ENCODE results near the gene MYLK2. TPM values are rescaled to one million over a fixed set of nuclear protein-coding genes. Genes with fewer than 3 reads are reported as not detected.

Gene MYLK2
- total and polyA plus RNA-seq, 2 of the 4 experiments (the other 2 are of a cell fraction): 0.18 to 0.27 TPM

DNA sequence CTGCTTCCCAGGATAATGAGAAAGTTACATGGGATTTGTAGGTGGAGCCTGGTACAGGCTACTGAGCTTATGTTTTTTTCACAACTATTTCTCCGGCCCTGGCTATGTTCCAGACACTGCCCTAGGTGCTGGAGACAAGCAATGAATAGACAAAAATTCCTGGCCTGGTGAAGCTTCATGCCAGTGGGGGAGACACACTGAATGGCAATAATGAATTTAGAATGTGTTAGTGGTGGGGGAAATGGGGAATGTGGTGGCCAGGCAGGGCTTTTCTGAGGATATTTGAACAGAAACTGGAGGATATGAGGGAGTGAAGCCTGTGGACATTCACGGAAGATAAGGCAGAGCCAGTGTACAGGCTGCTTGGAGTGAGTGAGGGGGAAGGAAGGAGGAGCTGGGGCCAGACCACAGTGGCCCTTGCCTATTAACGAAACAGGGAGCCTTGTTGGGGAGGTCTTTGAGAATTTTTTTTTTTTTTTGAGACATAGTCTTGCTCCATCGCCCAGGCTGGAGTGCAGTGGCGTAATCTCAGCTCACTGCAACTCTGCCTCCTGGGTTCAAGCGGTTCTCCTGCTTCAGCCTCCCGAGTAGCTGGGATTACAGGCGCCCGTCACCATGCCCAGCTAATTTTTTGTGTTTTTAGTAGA is 19.6 kb downstream of the MYLK2 start:
- Histone ChIP-seq H3K4ac (ENCODE audit: low read depth, low read length) (no peak overlapping the region), H3K36me3 (ENCODE audit: control insufficient read depth, insufficient read depth, low read length) (no peaks in the 10 kb centered on the region), H3K14ac (replicated peaks; ENCODE audit: low read depth, low read length) (no peak overlapping the region), H2BK20ac (ENCODE audit: low read depth, low read length) (no peak overlapping the region; the same call in 1 of the 2 replicates), H3K9me1 (ENCODE audit: insufficient read depth, low read length) (peaks cover 36% of the 10 kb centered on the region), H2BK5ac (ENCODE audit: low read depth, low read length, poor library complexity, severe bottlenecking) (no peak overlapping the region), H2BK15ac (ENCODE audit: low read depth, low read length) (no peak overlapping the region), H4K91ac (ENCODE audit: insufficient read depth, low read depth, low read length) (no peak overlapping the region), H3K4me1 (ENCODE audit: control insufficient read depth, insufficient read depth, low read length) (peaks cover 30% of the 10 kb centered on the region), H3K27ac (ENCODE audit: insufficient read depth, low read length) (no peak overlapping the region), H2AK5ac (ENCODE audit: low read depth, low read length) (peak overlapping the region; percentile 10; the same call in 1 of the 2 replicates), H3K79me1 (ENCODE audit: low read depth in 1 of 2, low read length in 2 of 2) (0 out of 4 replicates have a peak, but pooled peaks cover 0 to 4% of the 10 kb centered on the region in 2 experiments), H3K4me2 (ENCODE audit: low read depth, low read length) (no peak overlapping the region), H3K27me3 (ENCODE audit: control insufficient read depth, insufficient read depth, low read length) (peaks cover 3% of the 10 kb centered on the region; the same call in 1 of the 2 replicates), H4K5ac (ENCODE audit: low read depth, low read length) (no peak overlapping the region), H3K4me3 (ENCODE audit: insufficient read depth, low read depth, low read length) (no peak overlapping the region), H2BK120ac (ENCODE audit: low read depth, low read length) (no peak overlapping the region), H4K20me1 (ENCODE audit: insufficient read depth, low read length) (peaks cover 36% of the 10 kb centered on the region), H2AK9ac (replicated peaks; ENCODE audit: low read depth, low read length, poor library complexity) (no peak overlapping the region), H3K18ac (ENCODE audit: low read depth, low read length) (no peak overlapping the region), H3K9ac (ENCODE audit: low read depth, low read length) (no peak overlapping the region), H3K9me3 (ENCODE audit: control insufficient read depth, insufficient read depth, low read length) (no peaks in the 10 kb centered on the region), H2AFZ (replicated peaks; ENCODE audit: low read length, poor library complexity) (no peak overlapping the region), H3K23ac (ENCODE audit: low read depth, low read length) (no peak overlapping the region), H4K8ac (ENCODE audit: low read depth in 2 of 2, low read length in 2 of 2) (no peak overlapping the region), H3K56ac (ENCODE audit: extremely low read depth, insufficient read depth, low read length) (no peak overlapping the region)
- TF ChIP-seq, protein P1, sequence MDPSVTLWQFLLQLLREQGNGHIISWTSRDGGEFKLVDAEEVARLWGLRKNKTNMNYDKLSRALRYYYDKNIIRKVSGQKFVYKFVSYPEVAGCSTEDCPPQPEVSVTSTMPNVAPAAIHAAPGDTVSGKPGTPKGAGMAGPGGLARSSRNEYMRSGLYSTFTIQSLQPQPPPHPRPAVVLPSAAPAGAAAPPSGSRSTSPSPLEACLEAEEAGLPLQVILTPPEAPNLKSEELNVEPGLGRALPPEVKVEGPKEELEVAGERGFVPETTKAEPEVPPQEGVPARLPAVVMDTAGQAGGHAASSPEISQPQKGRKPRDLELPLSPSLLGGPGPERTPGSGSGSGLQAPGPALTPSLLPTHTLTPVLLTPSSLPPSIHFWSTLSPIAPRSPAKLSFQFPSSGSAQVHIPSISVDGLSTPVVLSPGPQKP (IDR thresholded peaks at IDR 0.05; ENCODE audit: borderline replicate concordance, low read depth, low read length): no peak
- CTCF ChIA-PET: interaction anchor here (0.7 to 3.5 kb wide), 5 partner anchors 8 to 279 kb away, joined by 3 to 12 read pairs (median 3); no protein-coding TSS in a partner anchor
- in situ Hi-C loops (cut with MboI; ENCODE audit: low sequenced_read_pairs) (loop anchor here (25.0 kb wide), 2 partner anchors 649 to 824 kb away; partner anchors contain the start of gene C20orf203), dilution Hi-C loops (cut with HindIII; ENCODE audit: low sequenced_read_pairs, unreplicated experiment) (no loop called here), intact Hi-C loops (cut with micrococcal nuclease) (no loop called here)
- no peak for DNase-seq
- BruUV-seq (replicated peaks): no TSS peak
- ATAC-seq (ENCODE audit: low read depth): no peak
- WGBS, 2 experiments (ENCODE audit: extremely low coverage in 2 of 2, insufficient read length in 1 of 2): 71% methylated on average over 3 of the region's 9 CpGs; no CpG with 5 or more reads in 1 of the 2 experiments
- POLR2A ChIA-PET (ENCODE audit: unreplicated experiment): no interaction called here

Data from IMR-90 (cell line).